Astrocyte of the spinal cord (primary cell): ENCODE data around the gene HOXB8.

Experiments used
- DNase-seq: peaks from one replicate; pipeline ENCODE4 v3.0.0; 2011; ENCODE audit warnings: low read depth, low spot score
- H3K4me3 ChIP-seq: 2 replicates; pipeline ENCODE4 v1.5.1; 2011; ENCODE audit warnings: low read depth, mild to moderate bottlenecking, low read length, moderate library complexity
- CTCF ChIP-seq: IDR thresholded peaks from 2 replicates; pipeline ENCODE4 v1.5.1; 2012; ENCODE audit warnings: low read depth, mild to moderate bottlenecking, low read length, inconsistent platforms
- in situ Hi-C: cut with HindIII; loops from 2 replicates; pipeline ENCODE4 v1.10.0; 2017; ENCODE audit warnings: low sequenced_read_pairs

The HOXB8 gene

GRCh38 chr17:48630925-48631692, 16.0 kb upstream of the HOXB8 start:
- in situ Hi-C loops, result no loop called here
- DNase-seq, result no peak
- TF ChIP-seq CTCF, result no peak

DNA sequence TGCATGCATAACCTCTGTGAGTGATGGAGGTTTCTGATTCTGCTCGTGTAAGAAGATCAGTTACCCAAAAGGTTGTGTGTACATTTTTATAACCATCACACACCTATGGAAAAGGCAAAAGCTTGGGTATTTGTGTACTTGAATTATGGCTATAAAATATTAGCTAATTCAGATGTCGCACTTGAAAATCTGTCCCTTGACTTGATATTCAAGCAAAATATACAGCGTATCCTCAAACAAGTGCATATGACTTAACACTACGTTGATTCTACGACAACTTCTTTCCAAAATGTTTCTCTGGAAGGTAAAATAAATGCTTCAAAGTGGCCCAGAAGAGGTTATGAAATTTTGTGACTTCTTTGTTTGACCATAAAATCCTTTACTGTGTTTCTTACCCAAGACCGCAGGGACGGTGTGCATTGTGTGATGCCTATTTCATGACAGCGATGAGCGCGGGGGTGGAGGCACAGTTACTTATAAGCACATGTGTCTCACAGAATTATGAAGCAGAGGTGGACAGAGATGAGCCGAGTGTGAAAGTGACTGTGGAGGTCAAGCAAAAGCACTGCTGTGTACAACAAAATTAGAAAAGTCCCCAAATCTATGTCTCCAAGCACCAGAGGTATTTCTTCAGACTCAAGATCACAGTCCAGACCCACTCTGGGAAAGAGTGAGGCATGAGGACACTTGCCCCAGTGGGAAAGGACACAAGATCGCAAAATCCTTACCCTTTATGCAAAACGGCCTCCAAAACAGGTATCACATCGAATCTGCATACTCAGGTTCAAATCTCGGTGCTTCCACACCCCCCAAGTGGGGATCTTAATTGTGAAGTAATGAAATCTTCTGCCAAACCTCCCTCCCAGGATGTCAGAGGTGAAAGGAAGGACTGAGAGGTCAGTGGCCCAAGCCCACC, 15.2 kb upstream of the HOXB8 start:
- in situ Hi-C loops, result no loop called here
- H3K4me3 ChIP-seq, result no peak overlapping the region
- DNase-seq, result no peak
- TF ChIP-seq CTCF, result no peak

More at GRCh38 chr17:48630925-48631692, 16.0 kb upstream of the HOXB8 start:
- no peak overlapping the region for H3K4me3 ChIP-seq

DNA sequence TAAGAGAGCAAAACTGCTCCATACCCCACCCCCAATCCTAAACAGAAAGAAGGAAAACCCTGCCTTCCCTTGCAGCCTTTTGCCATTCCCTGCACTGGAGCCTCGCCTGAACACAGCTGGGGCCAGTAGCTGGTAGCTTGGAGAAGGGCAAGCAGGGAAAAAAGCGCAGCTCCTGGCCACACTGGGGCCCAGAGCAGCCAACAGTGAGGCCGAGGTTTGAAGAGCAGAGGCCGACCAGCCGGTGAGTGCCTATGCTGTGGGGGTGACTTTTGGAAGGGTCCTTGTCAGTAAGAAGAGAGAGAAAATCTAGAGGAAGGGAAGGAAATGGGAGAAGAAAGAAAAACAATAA, 14.3 kb upstream of the HOXB8 start:
- no peak overlapping the region for H3K4me3 ChIP-seq
- in situ Hi-C loops, result no loop called here
- DNase-seq, result no peak
- no peak for TF ChIP-seq CTCF

- in situ Hi-C loops, result no loop called here
- no peak for DNase-seq
- TF ChIP-seq CTCF, result no peak
- no peak overlapping the region for H3K4me3 ChIP-seq
Observed at GRCh38 chr17:48628649-48629410, 13.7 kb upstream of the HOXB8 start.

GRCh38 chr17:48627623-48628521, 12.8 kb upstream of the HOXB8 start:
- DNase-seq, result no peak
- TF ChIP-seq CTCF, result no peak
- in situ Hi-C loops, result no loop called here
- H3K4me3 ChIP-seq, result no peak overlapping the region

- no peak for DNase-seq
- no peak for TF ChIP-seq CTCF
- no peak overlapping the region for H3K4me3 ChIP-seq
- in situ Hi-C loops, result no loop called here
Observed at GRCh38 chr17:48627118-48627597, 12.1 kb upstream of the HOXB8 start.
